GM21717 (cell line): ENCODE results near the gene OBSCN.

Experiments
- ATAC-seq: cut with Tn5 transposase; IDR thresholded peaks from one replicate; pipeline ENCODE4 v1.9.1; 2021; ENCODE audit warnings: mild to moderate bottlenecking, moderate library complexity; ENCODE audit not compliant: unreplicated experiment

OBSCN gene

GRCh38 chr1:228364068-228364705 is 156.3 kb downstream of the OBSCN start:
- ATAC-seq, result no peak

DNA sequence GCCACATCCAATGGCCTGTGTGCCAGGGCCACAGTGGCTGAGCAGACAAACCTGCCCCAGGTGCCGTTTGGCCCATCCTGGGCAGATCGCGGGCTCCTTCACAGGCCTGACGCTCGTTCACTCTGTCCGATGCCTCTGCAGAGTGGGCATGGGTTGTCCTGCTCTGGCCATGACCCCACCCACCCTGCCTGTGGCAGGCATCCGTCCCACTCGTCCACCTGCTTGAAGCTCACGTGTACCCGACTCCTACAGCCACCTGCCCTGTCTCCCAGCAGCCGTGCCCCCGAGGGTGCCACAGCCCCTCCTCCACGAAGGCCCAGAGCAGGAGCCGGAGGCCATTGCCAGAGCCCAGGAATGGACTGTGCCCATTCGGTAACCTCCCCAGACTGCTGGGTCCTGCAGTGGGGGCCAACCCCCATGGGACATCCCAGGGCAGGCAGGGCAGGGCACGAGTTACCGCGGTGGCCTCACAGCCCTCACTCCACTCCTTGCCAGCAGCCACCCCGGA is 156.9 kb downstream of the OBSCN start:
- no peak for ATAC-seq

- no peak for ATAC-seq
These were observed 157.6 kb downstream of the OBSCN start for GRCh38 chr1:228365271-228366061.

DNA sequence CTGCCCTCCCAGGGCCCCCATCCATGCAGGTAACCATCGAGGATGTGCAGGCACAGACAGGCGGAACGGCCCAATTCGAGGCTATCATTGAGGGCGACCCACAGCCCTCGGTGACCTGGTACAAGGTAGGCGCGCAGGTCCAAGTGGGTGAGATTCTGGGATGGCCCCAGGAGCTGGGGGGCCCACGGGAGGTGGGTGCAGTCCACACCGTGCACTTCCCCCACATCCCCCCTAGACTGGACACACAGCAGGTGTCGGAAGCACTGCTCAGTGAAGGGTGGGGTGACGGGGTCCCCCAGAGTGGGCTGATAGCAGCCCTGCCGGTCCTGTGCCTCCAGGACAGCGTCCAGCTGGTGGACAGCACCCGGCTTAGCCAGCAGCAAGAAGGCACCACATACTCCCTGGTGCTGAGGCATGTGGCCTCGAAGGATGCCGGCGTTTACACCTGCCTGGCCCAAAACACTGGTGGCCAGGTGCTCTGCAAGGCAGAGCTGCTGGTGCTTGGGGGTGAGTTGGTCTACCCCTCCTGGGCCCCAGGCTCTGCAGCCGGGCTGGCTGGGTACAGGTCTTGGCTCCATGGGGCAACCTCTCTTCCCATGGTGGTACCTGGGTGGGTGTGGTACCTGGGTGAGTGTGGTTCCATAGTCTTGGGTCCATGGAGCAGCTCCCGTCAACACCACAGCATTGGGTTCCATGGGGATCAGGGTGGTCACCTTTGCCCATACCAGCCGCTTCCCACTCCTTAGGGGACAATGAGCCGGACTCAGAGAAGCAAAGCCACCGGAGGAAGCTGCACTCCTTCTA is 158.4 kb downstream of the OBSCN start:
- ATAC-seq, result no peak

DNA sequence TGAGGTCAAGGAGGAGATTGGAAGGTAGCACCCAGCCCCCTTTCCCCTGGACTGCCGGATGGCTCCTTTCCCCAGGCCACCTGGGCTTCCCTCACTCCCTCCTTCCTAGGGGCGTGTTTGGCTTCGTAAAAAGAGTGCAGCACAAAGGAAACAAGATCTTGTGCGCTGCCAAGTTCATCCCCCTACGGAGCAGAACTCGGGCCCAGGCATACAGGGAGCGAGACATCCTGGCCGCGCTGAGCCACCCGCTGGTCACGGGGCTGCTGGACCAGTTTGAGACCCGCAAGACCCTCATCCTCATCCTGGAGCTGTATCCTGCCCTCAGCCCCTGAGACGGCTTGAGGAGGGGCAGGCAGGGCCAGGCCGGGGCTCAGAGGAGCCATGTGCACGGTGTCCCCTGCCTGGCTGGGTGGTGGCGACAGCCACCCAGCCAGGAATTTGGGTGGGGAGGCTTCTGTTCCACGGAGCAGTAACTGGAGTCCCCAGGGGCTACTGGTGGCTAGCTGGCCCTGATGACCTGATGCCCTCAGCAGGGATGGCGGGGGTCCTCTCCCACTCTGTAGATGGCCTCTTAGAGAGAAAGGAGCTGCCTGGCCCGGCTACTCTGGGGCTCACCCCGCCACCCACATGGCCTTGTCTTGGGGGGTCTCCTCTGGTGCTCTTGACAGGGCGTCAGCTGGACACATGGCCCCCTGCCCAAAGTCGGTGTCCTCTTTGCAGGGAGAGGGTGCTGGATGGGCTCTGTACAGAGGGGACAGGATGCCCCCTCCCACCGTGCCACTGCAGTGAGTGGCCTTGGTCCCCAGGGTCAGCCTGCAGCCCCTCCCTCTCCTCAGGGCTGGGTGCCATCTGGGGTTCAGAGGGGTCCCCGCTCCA is 159.3 kb downstream of the OBSCN start:
- no peak for ATAC-seq

DNA sequence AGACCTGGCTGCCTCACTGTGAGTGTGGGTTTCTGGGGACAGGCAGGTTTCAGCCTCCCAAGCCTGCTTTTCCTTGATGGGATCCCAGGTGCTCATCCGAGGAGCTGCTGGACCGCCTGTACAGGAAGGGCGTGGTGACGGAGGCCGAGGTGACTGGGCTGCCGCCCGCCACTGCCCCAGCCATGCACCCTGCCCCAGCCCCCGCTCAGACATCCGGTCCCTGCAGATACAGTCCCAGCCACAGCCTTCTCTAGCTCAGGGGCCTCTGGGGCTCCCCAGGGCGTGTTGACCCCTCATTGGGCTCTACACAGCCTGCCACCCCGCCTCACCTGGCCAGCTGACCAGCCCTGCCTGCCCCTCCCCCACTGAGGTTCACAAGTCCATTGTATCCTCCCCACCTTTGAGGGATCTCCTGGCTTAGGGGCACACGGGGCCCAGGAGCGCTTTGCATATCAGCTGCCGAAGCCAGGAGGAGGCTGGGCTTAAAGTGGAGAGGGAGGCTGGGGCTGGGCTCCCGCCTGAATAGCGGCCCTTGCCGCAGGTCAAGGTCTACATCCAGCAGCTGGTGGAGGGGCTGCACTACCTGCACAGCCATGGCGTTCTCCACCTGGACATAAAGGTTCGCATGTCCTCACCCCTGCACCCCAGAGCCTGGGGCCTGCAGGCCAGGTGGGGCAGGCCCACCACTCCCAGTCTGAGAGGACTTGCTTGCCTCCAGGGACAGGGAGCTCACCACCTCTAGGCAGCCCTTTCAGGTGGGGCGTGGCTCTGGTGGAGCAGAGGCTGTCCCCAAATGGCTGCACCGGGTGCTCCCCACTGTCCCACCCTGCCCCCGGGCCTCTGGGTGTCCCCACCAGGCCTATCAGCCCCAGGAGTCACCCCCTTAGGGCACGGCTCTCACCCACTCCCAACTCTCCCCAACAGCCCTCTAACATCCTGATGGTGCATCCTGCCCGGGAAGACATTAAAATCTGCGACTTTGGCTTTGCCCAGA is 160.3 kb downstream of the OBSCN start:
- no peak for ATAC-seq

DNA sequence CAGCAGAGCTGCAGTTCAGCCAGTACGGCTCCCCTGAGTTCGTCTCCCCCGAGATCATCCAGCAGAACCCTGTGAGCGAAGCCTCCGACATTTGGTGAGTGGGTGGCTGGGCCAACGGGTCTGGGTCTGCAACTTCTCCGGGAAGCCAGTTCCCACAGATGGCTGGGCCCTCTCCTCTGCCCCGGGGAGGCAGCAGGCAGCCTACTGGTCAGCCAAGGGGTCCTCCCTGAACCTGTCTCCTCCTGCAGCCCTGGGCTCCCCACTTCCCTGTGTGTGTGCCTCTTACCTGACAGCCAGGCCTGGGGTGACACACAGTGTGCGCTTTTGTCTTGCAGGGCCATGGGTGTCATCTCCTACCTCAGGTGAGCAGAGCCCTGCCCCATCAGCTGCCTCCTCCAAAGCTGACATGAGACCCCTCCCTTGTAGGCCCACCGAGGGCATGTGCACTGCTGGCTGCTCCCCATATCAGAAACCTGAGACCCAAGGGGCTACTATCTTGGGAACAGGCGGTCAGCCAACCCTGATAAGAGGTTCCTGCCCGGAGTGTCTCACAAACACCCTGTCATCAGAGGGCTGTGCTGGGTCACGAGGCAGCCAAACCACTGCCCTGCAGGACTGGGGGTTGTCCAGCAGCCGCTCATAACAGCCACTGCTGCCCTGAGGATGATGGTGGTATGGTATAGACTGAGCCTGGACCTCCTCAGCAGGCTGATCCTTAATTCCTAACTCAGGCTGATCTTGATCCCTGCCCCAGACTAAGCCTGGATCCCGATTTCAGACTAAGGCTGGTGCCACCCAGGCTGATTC is 161.2 kb downstream of the OBSCN start:
- no peak for ATAC-seq

DNA sequence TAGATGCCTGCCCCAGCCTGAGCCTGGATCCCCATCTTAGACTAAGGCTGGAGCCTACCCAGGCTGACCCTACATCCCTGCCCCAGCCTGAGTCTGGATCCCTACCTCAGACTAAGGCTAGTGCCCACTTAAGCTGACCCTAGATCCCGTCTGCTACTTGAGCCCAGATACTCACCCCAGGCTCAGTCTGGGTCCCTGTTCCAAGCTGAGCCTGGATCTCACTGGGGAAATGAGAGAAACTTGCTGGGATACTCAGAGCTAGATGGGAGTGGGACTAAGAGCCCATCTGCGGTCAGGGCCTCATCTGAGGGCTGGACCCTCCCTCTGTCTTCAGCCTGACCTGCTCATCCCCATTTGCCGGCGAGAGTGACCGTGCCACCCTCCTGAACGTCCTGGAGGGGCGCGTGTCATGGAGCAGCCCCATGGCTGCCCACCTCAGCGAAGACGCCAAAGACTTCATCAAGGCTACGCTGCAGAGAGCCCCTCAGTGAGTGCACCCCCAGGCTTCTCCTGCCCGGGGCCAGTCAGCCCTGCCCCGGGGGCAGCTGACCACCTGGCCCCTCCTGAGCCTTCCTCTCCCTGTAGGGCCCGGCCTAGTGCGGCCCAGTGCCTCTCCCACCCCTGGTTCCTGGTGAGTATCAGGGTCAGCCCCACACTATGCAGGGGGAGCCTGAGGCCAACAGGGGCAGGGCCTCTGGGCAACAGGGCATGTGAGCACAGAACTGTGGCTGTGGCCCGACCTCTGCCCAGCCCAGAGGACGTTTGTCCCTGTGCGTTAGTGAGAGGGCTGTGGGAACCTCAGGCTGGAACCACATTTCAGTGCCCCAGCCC is 162.0 kb downstream of the OBSCN start:
- no peak for ATAC-seq

- ATAC-seq, result no peak
These were observed 162.6 kb downstream of the OBSCN start for GRCh38 chr1:228370439-228370940.

DNA sequence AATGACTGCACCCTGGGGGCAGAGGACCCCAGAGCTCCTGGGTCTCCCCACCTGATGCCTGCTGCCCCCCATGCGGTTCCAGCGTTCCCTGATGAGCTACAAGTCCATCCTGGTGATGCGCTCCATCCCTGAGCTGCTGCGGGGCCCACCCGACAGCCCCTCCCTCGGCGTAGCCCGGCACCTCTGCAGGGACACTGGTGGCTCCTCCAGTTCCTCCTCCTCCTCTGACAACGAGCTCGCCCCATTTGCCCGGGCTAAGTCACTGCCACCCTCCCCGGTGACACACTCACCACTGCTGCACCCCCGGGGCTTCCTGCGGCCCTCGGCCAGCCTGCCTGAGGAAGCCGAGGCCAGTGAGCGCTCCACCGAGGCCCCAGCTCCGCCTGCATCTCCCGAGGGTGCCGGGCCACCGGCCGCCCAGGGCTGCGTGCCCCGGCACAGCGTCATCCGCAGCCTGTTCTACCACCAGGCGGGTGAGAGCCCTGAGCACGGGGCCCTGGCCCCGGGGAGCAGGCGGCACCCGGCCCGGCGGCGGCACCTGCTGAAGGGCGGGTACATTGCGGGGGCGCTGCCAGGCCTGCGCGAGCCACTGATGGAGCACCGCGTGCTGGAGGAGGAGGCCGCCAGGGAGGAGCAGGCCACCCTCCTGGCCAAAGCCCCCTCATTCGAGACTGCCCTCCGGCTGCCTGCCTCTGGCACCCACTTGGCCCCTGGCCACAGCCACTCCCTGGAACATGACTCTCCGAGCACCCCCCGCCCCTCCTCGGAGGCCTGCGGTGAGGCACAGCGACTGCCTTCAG is 163.3 kb downstream of the OBSCN start:
- ATAC-seq, result no peak

DNA sequence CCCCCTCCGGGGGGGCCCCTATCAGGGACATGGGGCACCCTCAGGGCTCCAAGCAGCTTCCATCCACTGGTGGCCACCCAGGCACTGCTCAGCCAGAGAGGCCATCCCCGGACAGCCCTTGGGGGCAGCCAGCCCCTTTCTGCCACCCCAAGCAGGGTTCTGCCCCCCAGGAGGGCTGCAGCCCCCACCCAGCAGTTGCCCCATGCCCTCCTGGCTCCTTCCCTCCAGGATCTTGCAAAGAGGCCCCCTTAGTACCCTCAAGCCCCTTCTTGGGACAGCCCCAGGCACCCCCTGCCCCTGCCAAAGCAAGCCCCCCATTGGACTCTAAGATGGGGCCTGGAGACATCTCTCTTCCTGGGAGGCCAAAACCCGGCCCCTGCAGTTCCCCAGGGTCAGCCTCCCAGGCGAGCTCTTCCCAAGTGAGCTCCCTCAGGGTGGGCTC is 163.9 kb downstream of the OBSCN start:
- no peak for ATAC-seq

DNA sequence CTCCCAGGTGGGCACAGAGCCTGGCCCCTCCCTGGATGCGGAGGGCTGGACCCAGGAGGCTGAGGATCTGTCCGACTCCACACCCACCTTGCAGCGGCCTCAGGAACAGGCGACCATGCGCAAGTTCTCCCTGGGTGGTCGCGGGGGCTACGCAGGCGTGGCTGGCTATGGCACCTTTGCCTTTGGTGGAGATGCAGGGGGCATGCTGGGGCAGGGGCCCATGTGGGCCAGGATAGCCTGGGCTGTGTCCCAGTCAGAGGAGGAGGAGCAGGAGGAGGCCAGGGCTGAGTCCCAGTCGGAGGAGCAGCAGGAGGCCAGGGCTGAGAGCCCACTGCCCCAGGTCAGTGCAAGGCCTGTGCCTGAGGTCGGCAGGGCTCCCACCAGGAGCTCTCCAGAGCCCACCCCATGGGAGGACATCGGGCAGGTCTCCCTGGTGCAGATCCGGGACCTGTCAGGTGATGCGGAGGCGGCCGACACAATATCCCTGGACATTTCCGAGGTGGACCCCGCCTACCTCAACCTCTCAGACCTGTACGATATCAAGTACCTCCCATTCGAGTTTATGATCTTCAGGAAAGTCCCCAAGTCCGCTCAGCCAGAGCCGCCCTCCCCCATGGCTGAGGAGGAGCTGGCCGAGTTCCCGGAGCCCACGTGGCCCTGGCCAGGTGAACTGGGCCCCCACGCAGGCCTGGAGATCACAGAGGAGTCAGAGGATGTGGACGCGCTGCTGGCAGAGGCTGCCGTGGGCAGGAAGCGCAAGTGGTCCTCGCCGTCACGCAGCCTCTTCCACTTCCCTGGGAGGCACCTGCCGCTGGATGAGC is 164.5 kb downstream of the OBSCN start:
- no peak for ATAC-seq

DNA sequence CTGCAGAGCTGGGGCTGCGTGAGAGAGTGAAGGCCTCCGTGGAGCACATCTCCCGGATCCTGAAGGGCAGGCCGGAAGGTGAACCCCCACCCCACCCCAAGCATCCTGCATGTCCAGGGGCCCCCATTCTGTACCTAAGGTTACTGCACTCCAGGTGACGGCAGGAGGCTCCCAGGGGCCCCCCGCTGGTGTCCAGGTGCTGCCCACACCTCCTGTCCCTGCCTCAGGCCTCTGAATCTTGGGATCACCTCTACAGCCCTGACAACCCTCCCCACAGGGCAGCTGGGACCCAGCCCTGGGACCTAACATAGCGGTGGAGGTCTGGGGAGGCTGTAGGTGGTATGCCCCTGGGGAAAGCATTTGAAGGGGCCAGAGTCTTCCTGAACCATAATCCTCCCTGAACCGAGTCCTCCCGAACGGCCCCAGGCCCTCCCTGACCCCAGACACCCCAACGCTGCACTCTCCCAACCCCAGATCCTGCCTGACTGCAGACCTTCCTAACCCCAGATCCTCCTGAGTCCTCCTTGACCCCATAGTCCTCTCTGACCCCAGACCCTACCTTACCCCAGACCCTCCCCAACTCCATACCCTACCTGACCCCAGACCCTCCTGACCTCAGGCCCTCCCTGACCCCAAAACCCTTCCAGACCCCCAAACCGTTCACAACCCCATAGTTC is 165.3 kb downstream of the OBSCN start:
- ATAC-seq, result no peak

GRCh38 chr1:228373681-228374571 is 166.1 kb downstream of the OBSCN start:
- ATAC-seq, result no peak
